Small intestine (tissue), 7 donors: ENCODE measurements around the gene CLK2. TPM values are rescaled to one million over a fixed set of nuclear protein-coding genes. Genes with fewer than 3 reads are reported as not detected.
"Not testable (repeated sequence)": the region's sequence is repeated elsewhere in the genome, so short reads cannot be mapped to it uniquely, and the experiment has no call there.

ENCODE experiments used
- DNase-seq, 2 donors: peaks; one replicate each; pipeline versions ENCODE4 v3.0.0 to v3.0.0-alpha.2; 2013
- FAIRE-seq: peaks from 2 replicates; lab custom pipeline; 2012; peaks lifted over from hg19 to GRCh38; lab: Jason Lieb, UNC
- H3K27ac ChIP-seq, 3 donors: one replicate each; pipeline ENCODE4 v1.5.1; 2013; ENCODE audit warnings: low read length in 2 of 3, mild to moderate bottlenecking in 2 of 3, control low read depth in 1 of 3, inconsistent platforms in 1 of 3, low read depth in 1 of 3, moderate library complexity in 1 of 3
- H3K27me3 ChIP-seq, 3 donors: one replicate each; pipeline ENCODE4 v1.6.1; 2013; ENCODE audit warnings: low read length in 3 of 3, inconsistent platforms in 1 of 3; ENCODE audit not compliant: control insufficient read depth in 3 of 3, insufficient read depth in 3 of 3
- H3K36me3 ChIP-seq, 3 donors: one replicate each; pipeline ENCODE4 v1.6.1; 2013; ENCODE audit warnings: low read length in 3 of 3, inconsistent platforms in 1 of 3, low read depth in 1 of 3, mild to moderate bottlenecking in 1 of 3, moderate library complexity in 1 of 3; ENCODE audit not compliant: control insufficient read depth in 3 of 3, insufficient read depth in 2 of 3
- H3K4me1 ChIP-seq, 3 donors: one replicate each; pipeline ENCODE4 v1.6.1; 2013; ENCODE audit warnings: low read length in 2 of 3, inconsistent platforms in 1 of 3, low read depth in 1 of 3, mild to moderate bottlenecking in 1 of 3, moderate library complexity in 1 of 3; ENCODE audit not compliant: control insufficient read depth in 3 of 3, insufficient read depth in 2 of 3
- H3K4me3 ChIP-seq, 3 donors: one replicate each; pipeline ENCODE4 v1.5.1; 2013; ENCODE audit warnings: low read length in 3 of 3, control low read depth in 1 of 3, inconsistent platforms in 1 of 3, low read depth in 1 of 3, mild to moderate bottlenecking in 1 of 3, moderate library complexity in 1 of 3
- H3K9me3 ChIP-seq, 2 donors: one replicate each; pipeline ENCODE4 v1.6.1; 2013; ENCODE audit warnings: low read depth in 1 of 2, low read length in 1 of 2; ENCODE audit not compliant: control insufficient read depth in 2 of 2, insufficient read depth in 1 of 2
- WGBS, 3 donors: extraction: QIAGEN DNeasy Blood & Tissue Kit; methylation state at CpG; one replicate each; pipeline ENCODE4 v1.1.7; 2013; 5-methylcytosine and 5-hydroxymethylcytosine counted together
- polyA plus RNA-seq, 4 donors: library from polyadenylated mRNA; stranded (reverse) in 3 of 4; unstranded in 1 of 4; fragments of 200-250 nt in 3 of 4; fragments of 120-200 nt in 1 of 4; gene quantifications; one replicate each; pipeline versions ENCODE4 v1.2.1 to v1.2.3, GENCODE V29; 2013
- donor health status: healthy with polysubstance abuse.
- donor health status: control.
- donor health status: control.
- donor health status: Bipolar disorder and iron deficiency.
- donor health status: healthy.

Gene CLK2
- polyA plus RNA-seq, 4 donors = 27.0 to 66.9 (median 37.7) TPM

- peak overlapping the region in 2 of 3 donors; percentile 51 to 71 for H3K27ac ChIP-seq
- FAIRE-seq = no peak
- peaks cover 0 to 7% (median 0%) of the 10 kb centered on the region in 3 donors for H3K4me1 ChIP-seq
- 45 to 52% (median 48%) methylated on average over 7 of the region's 7 CpGs for WGBS, 3 donors
- no peaks in the 10 kb centered on the region for H3K9me3 ChIP-seq
- no peaks in the 10 kb centered on the region for H3K27me3 ChIP-seq
- peaks cover 0 to 21% (median 0%) of the 10 kb centered on the region in 3 donors for H3K36me3 ChIP-seq
- DNase-seq = peak; percentile 62 to 87
- H3K4me3 ChIP-seq = peak overlapping the region in 1 of 3 donors; percentile 43
Measured at GRCh38 chr1:155218854-155219591, 54.3 kb downstream of the CLK2 start.

DNA sequence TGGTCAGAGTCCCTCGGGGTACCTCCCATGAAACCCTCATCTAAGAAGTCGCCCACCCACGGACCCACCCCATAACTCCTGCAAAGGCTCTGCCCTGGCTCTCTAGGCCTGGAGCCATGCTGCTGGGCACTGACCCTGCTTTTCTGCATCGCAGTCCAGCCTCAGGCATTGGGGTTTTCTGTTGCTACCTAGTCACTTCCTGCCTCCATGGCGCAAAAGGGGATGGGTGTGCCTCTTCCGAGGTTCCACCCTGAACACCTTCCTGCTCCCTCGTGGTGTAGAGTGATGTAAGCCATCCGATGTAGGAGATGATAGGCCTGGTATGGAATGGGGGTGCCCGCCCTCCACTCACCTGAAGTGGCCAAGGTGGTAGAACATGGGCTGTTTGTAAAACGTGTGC, 58.6 kb downstream of the CLK2 start:
- DNase-seq = not testable (repeated sequence)

More for the DNA sequence above, 58.6 kb downstream of the CLK2 start:
- FAIRE-seq, H3K27ac ChIP-seq, H3K4me1 ChIP-seq, H3K9me3 ChIP-seq, H3K27me3 ChIP-seq, H3K4me3 ChIP-seq: not testable (repeated sequence)
- H3K36me3 ChIP-seq = peaks cover 0 to 34% (median 0%) of the 10 kb centered on the region in 3 donors
- WGBS, 3 donors = 76 to 84% (median 77%) methylated on average over 3 to 9 of the region's 10 CpGs

Other genes with a start within 250 kb of the CLK2 start
- gene DCST2, start 239.7 kb downstream of the CLK2 start, polyA plus RNA-seq = 10 to 100 TPM in 2 of 4 donors, 1 to 10 TPM in 2; 1.9 to 27.1 (median 10.6) TPM
- gene DCST1, start 239.7 kb downstream of the CLK2 start, polyA plus RNA-seq = under 1 TPM in 2 of 4 donors, not detected in 2; 0.10 to 0.56 TPM
- 100 to 1,000 TPM in 3 of 4 donors, 10 to 100 TPM in 1; 24.9 to 206 (median 147) TPM for gene ADAM15, start 222.2 kb downstream of the CLK2 start, polyA plus RNA-seq
- 10 to 100 TPM; 16.8 to 41.3 (median 17.4) TPM for gene EFNA4, start 209.8 kb downstream of the CLK2 start, polyA plus RNA-seq
- 1 to 10 TPM; 2.0 to 7.0 (median 5.4) TPM for gene EFNA3, start 194.7 kb downstream of the CLK2 start, polyA plus RNA-seq
- gene EFNA1, start 145.6 kb downstream of the CLK2 start, polyA plus RNA-seq = 100 to 1,000 TPM in 3 of 4 donors, 10 to 100 TPM in 1; 50.6 to 166 (median 145) TPM
- gene SLC50A1, start 137.7 kb downstream of the CLK2 start, polyA plus RNA-seq = 10 to 100 TPM; 44.6 to 99.5 (median 61.9) TPM
- gene DPM3, start 133.0 kb downstream of the CLK2 start, polyA plus RNA-seq = 100 to 1,000 TPM in 3 of 4 donors, 10 to 100 TPM in 1; 68.5 to 306 (median 238) TPM
- gene KRTCAP2, start 100.2 kb downstream of the CLK2 start, polyA plus RNA-seq = 100 to 1,000 TPM; 144 to 286 (median 201) TPM
- under 1 TPM in 3 of 4 donors, not detected in 1; 0.27 to 0.64 (median 0.57) TPM for gene TRIM46, start 99.7 kb downstream of the CLK2 start, polyA plus RNA-seq
- 10 to 100 TPM; 11.3 to 24.9 (median 14.8) TPM for gene THBS3, start 65.6 kb downstream of the CLK2 start, polyA plus RNA-seq
- gene MTX1, start 64.8 kb downstream of the CLK2 start, polyA plus RNA-seq = 10 to 100 TPM; 40.0 to 72.2 (median 49.4) TPM
- gene ENTREP3, start 18.0 kb downstream of the CLK2 start, polyA plus RNA-seq = 10 to 100 TPM; 14.3 to 21.3 (median 16.8) TPM
- gene SCAMP3, start 11.1 kb downstream of the CLK2 start, polyA plus RNA-seq = 10 to 100 TPM; 32.7 to 61.8 (median 53.8) TPM
- gene HCN3, start 4.0 kb upstream of the CLK2 start, polyA plus RNA-seq = 10 to 100 TPM in 2 of 4 donors, 1 to 10 TPM in 2; 4.0 to 15.0 (median 8.1) TPM
- 10 to 100 TPM in 1 of 4 donors, 1 to 10 TPM in 3; 3.8 to 69.0 (median 7.4) TPM for gene PKLR, start 27.9 kb upstream of the CLK2 start, polyA plus RNA-seq
- 100 to 1,000 TPM; 172 to 343 (median 195) TPM for gene FDPS, start 35.4 kb upstream of the CLK2 start, polyA plus RNA-seq
- 10 to 100 TPM; 32.7 to 60.8 (median 44.6) TPM for gene RUSC1, start 47.4 kb upstream of the CLK2 start, polyA plus RNA-seq